AG10803 (cell line): Measurements from ENCODE around the gene TMEM106A.
A peak's percentile ranks its signal among the peaks of the same experiment; 100 is the strongest.

ENCODE experiments used
- DNase-seq: peaks from one replicate; pipeline ENCODE4 v3.0.0; 2010; ENCODE audit warnings: low read depth
- H3K4me3 ChIP-seq: 2 replicates; pipeline ENCODE4 v1.5.1; 2011; ENCODE audit warnings: mild to moderate bottlenecking, low read length, control low read depth
- CTCF ChIP-seq: conservative IDR thresholded peaks from 2 replicates; pipeline ENCODE4 v1.5.1; 2011; ENCODE audit warnings: mild to moderate bottlenecking, low read length, control low read depth, inconsistent platforms

TMEM106A gene

GRCh38 chr17:43210576-43210975 is 1.1 kb upstream of the TMEM106A start:
- no peak overlapping the region for H3K4me3 ChIP-seq
- DNase-seq: no peak
- TF ChIP-seq CTCF: no peak

- no peak for TF ChIP-seq CTCF
- no peak for DNase-seq
- peak overlapping the region; percentile 71 for H3K4me3 ChIP-seq
These were observed 574 bp upstream of the TMEM106A start for GRCh38 chr17:43211123-43211479.

- peak; percentile 22 for DNase-seq
- TF ChIP-seq CTCF: no peak
- H3K4me3 ChIP-seq: peak overlapping the region; percentile 71
These were observed 1.2 kb downstream of the TMEM106A start for GRCh38 chr17:43212641-43213490.

- H3K4me3 ChIP-seq: no peak overlapping the region
- TF ChIP-seq CTCF: no peak
- no peak for DNase-seq
These were observed 1.9 kb downstream of the TMEM106A start for GRCh38 chr17:43213545-43213944.

- no peak for DNase-seq
- no peak overlapping the region for H3K4me3 ChIP-seq
- TF ChIP-seq CTCF: no peak
These were observed 3.7 kb downstream of the TMEM106A start for GRCh38 chr17:43215341-43215740.

GRCh38 chr17:43216369-43216761 is 4.7 kb downstream of the TMEM106A start:
- H3K4me3 ChIP-seq: no peak overlapping the region
- no peak for TF ChIP-seq CTCF
- no peak for DNase-seq
